Activated effector memory CD4-positive, alpha-beta T cell treated with Interleukin-2 at 50 U/mL for 16 hours (primary cell): ENCODE measurements around the gene CWC27.
"Not testable (repeated sequence)": the region's sequence is repeated elsewhere in the genome, so short reads cannot be mapped to it uniquely, and the experiment has no call there.

Source experiments
- DNase-seq: peaks from one replicate; pipeline ENCODE4 v3.0.0-alpha.2; 2020

The CWC27 gene

GRCh38 chr5:64853777-64854176, 85.0 kb downstream of the CWC27 start:
- no peak for DNase-seq

- no peak for DNase-seq
Measured at GRCh38 chr5:64854855-64855254, 86.1 kb downstream of the CWC27 start.

- no peak for DNase-seq
Measured at GRCh38 chr5:64859881-64860280, 91.2 kb downstream of the CWC27 start.

GRCh38 chr5:64861281-64861680, 92.6 kb downstream of the CWC27 start:
- no peak for DNase-seq

- DNase-seq = no peak
Measured at GRCh38 chr5:64864171-64864570, 95.4 kb downstream of the CWC27 start.

- DNase-seq = no peak
Measured at GRCh38 chr5:64865662-64866061, 96.9 kb downstream of the CWC27 start.

- no peak for DNase-seq
Measured at GRCh38 chr5:64869419-64869818, 100.7 kb downstream of the CWC27 start.

- no peak for DNase-seq
Measured at GRCh38 chr5:64872044-64872443, 103.3 kb downstream of the CWC27 start.

GRCh38 chr5:64873441-64873840, 104.7 kb downstream of the CWC27 start:
- no peak for DNase-seq

- DNase-seq = no peak
Measured at GRCh38 chr5:64874753-64875152, 106.0 kb downstream of the CWC27 start.

- DNase-seq = no peak
Measured at GRCh38 chr5:64876203-64876602, 107.5 kb downstream of the CWC27 start.

- no peak for DNase-seq
Measured at GRCh38 chr5:64880821-64881220, 112.1 kb downstream of the CWC27 start.

- no peak for DNase-seq
Measured at GRCh38 chr5:64883912-64884311, 115.2 kb downstream of the CWC27 start.

GRCh38 chr5:64884541-64884940, 115.8 kb downstream of the CWC27 start:
- no peak for DNase-seq

- no peak for DNase-seq
Measured at GRCh38 chr5:64887910-64888309, 119.2 kb downstream of the CWC27 start.

- no peak for DNase-seq
Measured at GRCh38 chr5:64895748-64896147, 127.0 kb downstream of the CWC27 start.

- no peak for DNase-seq
Measured at GRCh38 chr5:64899838-64900237, 131.1 kb downstream of the CWC27 start.

GRCh38 chr5:64900618-64901017, 131.9 kb downstream of the CWC27 start:
- DNase-seq = no peak

GRCh38 chr5:64907399-64907798, 138.7 kb downstream of the CWC27 start:
- DNase-seq = not testable (repeated sequence)

GRCh38 chr5:64914396-64914795, 145.7 kb downstream of the CWC27 start:
- no peak for DNase-seq

- no peak for DNase-seq
Measured at GRCh38 chr5:64918083-64918482, 149.4 kb downstream of the CWC27 start.

- DNase-seq = no peak
Measured at GRCh38 chr5:64921386-64921785, 152.7 kb downstream of the CWC27 start.

GRCh38 chr5:64923151-64923685, 154.5 kb downstream of the CWC27 start:
- DNase-seq = no peak

GRCh38 chr5:64925123-64925522, 156.4 kb downstream of the CWC27 start:
- no peak for DNase-seq

GRCh38 chr5:64929833-64930232, 161.1 kb downstream of the CWC27 start:
- no peak for DNase-seq
